Measurements from ENCODE around the gene UBR3. TPM values are rescaled to one million over a fixed set of nuclear protein-coding genes. Genes with fewer than 3 reads are reported as not detected.
"Not testable (repeated sequence)": the region's sequence is repeated elsewhere in the genome, so short reads cannot be mapped to it uniquely, and the experiment has no call there.

UBR3 gene
- total RNA-seq, 1 donor from 2014 or later, result 109 TPM

DNA sequence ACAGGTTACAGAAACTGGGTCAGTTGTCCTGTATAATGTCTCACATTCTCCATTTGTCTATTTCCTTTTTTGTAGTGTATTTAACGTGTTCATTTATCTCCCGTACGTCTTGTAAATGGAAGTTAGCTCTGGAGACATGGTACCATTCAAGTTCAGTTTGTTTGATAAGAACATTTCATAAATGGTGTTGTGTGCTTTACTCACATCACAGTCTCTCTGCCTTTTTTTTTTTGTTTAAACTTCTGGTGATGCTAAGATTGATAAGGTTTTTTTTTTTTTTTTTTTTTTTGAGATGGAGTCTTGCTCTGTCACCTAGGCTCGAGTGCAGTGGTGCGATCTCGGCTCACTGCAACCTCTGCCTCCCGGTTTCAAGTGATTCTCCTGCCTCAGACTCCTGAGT lies 41.7 kb downstream of the UBR3 start:
- DNase-seq (ENCODE audit: low read depth in 2 of 2), result no peak

GRCh38 chr2:169871369-169871768 lies 44.1 kb downstream of the UBR3 start:
- not testable (repeated sequence) for DNase-seq (ENCODE audit: low read depth in 2 of 2)

DNA sequence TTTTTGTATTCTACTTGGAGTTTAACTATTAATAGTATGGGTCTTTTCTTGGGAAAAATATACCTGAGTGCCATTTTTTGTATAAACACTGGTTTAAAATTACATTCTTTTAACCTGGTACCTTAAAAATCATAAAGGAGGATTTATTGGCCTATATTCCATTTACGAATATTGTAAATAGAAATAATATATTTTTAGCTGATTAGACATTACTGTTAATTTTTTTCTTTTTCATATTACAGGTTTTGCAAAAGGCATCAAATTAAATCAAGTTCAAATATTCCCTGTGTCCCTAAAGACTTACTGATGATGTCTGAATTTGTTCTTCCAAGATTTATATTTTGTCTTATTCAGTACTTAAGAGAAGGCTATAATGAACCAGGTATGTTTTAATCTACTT lies 44.7 kb downstream of the UBR3 start:
- no peak for DNase-seq (ENCODE audit: low read depth in 2 of 2)

DNA sequence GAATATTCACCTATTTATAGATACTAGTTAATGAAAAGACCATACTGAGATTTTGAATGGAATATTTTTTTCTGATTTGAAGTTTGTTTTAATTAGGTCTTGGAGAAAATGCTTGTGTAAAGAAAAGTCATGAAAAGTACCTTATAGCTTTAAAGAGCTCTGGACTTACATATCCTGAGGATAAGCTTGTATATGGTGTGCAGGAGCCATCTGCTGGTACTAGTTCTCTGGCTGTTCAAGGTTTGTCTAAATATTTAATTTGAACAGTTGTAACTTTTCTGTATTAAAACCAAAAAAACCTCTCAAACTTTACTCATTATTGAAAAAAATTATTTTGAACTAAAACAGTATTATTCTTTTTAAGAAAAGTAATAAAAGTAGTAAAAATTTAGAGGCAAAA lies 50.1 kb downstream of the UBR3 start:
- peak; percentile 18 to 55 for DNase-seq (ENCODE audit: low read depth in 2 of 2)

- no peak for DNase-seq (ENCODE audit: low read depth in 2 of 2)
These were observed 59.9 kb downstream of the UBR3 start for GRCh38 chr2:169887120-169887519.

DNA sequence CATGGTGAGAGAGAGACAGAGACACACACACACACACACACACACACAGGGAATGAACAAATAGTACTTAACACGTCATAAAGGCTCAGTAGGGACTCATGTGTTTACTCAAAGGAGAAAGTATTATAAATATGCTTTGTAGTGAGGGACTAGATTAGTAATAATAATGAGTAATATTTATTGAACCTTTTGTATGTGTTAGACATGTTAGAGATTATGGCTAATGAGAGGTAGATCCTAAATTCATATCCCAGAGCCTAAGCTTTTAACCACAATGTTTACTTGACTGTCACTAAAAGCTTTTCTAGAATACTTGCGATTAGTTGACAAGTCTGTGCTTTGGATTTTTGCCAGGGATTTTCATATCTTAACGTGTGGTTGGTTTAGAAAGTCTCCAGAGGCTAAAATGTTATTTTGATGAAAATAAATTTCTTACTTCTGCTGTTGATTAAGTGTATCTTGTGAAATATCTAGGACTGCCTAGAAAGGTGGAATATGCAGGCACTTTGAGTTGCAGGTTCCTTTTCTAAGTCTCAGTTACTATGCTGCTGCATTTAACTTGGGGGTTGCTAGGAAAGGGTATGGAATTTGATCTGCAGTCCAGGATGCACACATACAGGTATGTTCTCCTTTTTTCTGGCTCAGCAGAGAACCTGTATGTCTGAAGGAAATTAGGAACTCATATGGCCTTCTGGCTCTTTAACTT lies 64.5 kb downstream of the UBR3 start:
- peak in 1 of 2 donors; percentile 54 for DNase-seq (ENCODE audit: low read depth in 2 of 2)

DNA sequence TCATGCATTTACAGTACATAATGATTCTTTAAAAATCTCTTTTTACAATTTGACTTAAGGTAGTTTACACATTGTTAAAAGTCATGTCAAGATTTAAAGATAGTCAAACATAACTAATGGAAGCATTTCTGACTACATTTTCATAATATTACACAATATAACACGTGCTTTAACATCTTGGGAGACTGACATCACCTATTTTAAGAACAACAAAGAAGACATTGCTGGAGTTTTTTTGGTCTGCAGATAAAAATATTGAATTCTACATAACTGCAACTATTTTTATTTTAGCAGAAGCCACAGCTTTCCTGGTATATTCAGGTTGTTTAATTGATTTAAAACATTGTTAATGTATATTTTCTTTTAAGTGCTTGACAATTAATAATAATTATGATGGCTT lies 65.7 kb downstream of the UBR3 start:
- no peak for DNase-seq (ENCODE audit: low read depth in 2 of 2)

GRCh38 chr2:169895294-169895985 lies 68.2 kb downstream of the UBR3 start:
- no peak for DNase-seq (ENCODE audit: low read depth in 2 of 2)

DNA sequence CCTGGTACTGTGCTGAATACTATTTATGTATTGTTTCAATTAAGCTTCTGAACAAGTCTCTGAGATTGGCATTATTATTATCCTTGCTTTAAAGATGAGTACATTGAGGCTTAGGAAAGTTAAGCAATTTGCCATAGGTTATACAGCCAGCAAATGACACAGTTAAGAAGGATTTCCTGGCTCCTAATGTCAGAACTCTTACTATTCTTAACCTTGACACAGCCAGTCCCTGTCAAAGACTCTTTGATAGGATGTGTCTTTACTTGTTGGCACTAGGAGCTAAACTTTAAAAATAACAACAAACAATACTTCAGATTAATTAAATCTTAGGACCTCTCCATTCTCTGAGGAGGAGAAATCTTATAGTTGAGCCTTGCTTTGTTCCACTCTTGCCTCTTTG lies 70.6 kb downstream of the UBR3 start:
- DNase-seq (ENCODE audit: low read depth in 2 of 2), result no peak

DNA sequence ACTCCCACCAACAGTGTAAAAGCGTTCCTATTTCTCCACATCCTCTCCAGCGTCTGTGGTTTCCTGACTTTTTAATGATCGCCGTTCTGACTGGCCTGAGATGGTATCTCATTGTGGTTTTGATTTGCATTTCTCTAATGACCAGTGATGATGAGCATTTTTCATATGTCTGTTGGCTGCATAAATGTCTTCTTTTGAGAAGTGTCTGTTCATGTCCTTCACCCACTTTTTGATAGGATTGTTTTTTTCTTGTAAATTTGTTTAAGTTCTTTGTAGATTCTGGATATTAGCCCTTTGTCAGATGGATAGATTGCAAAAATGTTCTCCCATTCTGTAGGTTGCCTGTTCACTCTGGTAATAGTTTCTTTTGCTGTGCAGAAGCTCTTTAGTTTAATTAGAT lies 72.8 kb downstream of the UBR3 start:
- not testable (repeated sequence) for DNase-seq (ENCODE audit: low read depth in 2 of 2)

- peak in 1 of 2 donors; percentile 13 for DNase-seq (ENCODE audit: low read depth in 2 of 2)
These were observed 73.4 kb downstream of the UBR3 start for GRCh38 chr2:169900686-169901085.

GRCh38 chr2:169906731-169907130 lies 79.5 kb downstream of the UBR3 start:
- no peak for DNase-seq (ENCODE audit: low read depth in 2 of 2)

DNA sequence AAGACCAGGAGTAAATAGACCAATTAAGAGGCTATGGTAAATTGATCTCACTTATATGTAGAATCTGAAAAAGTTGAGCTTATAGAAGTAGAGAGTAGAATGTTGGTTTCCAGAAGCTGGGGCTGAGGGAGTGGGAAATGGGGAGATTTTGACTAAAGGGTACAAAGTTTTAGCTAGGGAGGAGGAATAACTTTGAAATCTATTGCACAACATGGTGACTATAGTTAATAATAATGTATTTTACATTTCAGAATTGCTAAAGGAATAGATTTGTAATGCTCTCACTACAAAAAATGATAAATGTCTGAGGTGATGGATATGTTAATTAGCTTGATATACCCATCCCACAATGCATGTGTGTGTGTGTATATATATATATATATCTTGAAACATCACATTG lies 82.1 kb downstream of the UBR3 start:
- DNase-seq (ENCODE audit: low read depth in 2 of 2), result no peak

GRCh38 chr2:169910109-169910799 lies 83.0 kb downstream of the UBR3 start:
- no peak for DNase-seq (ENCODE audit: low read depth in 2 of 2)

- no peak for DNase-seq (ENCODE audit: low read depth in 2 of 2)
These were observed 83.9 kb downstream of the UBR3 start for GRCh38 chr2:169911119-169911518.

- DNase-seq (ENCODE audit: low read depth in 2 of 2), result no peak
These were observed 89.4 kb downstream of the UBR3 start for GRCh38 chr2:169916623-169917022.

- no peak for DNase-seq (ENCODE audit: low read depth in 2 of 2)
These were observed 96.7 kb downstream of the UBR3 start for GRCh38 chr2:169923977-169924376.

DNA sequence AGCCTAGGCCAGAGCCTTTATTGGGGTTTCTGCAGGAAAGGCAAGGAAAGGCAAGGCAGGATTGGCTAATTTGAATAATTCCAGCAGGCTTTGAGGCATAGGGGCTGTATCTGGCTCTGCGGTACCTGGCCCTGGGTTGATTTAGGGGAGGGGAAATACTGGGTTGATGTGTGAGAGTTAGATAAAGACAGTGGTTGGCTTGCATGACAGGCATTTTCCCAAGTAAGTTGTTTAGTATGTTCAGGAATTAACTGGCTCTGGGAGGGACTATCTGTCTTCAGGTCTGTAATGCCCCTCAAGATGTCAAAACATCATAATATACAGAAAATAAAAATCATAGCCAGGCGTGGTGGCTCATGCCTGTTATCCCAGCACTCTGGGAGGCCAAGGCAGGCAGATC lies 98.7 kb downstream of the UBR3 start:
- no peak for DNase-seq (ENCODE audit: low read depth in 2 of 2)

DNA sequence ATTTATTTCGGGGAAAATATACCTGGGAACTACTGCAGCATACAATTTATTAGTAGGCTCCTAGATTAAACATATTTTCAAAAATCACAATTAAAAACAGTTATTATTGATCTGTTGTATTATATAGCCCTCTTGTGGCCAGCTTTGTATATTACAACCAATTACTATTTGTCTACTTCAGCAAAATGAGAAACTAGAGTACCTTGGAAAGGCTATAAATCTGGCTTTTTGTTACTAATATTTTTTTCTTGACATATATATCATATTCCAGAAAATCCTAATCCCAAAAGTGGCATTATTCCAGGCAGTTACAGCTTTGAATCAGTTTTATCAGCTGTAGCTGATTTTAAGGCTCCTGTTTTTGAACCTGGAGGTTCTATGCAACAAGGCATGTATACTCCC lies 101.2 kb downstream of the UBR3 start:
- DNase-seq (ENCODE audit: low read depth in 2 of 2), result peak; percentile 67 to 76

DNA sequence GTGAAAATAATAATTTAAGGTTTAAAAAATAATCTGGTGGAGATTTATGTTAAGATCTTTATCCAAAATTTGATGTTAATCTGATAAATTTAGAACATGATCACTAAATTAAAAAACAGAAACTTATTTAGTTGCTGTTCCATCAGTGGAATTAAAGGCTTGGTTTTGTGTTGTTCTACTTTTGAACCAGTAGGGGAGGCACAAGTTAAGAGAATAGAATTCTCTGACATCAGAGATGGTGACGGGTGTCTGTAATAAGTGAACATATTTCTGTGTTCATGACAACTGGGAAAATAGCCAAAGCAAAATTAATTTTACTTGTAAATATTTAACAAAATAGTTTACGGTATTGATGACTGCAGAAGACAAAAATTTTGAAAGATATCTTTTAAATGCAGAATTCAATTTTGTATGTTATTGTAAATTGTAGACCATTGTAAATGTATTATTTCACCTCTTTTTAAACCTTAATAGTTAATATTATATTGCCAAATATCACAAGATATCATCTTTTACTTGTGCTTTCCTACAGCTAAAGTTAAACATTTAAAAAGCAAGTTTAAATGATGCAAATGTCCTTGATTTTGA lies 106.0 kb downstream of the UBR3 start:
- DNase-seq (ENCODE audit: low read depth in 2 of 2), result peak; percentile 78 to 86

GRCh38 chr2:169936652-169937051 lies 109.4 kb downstream of the UBR3 start:
- DNase-seq (ENCODE audit: low read depth in 2 of 2), result not testable (repeated sequence)

DNA sequence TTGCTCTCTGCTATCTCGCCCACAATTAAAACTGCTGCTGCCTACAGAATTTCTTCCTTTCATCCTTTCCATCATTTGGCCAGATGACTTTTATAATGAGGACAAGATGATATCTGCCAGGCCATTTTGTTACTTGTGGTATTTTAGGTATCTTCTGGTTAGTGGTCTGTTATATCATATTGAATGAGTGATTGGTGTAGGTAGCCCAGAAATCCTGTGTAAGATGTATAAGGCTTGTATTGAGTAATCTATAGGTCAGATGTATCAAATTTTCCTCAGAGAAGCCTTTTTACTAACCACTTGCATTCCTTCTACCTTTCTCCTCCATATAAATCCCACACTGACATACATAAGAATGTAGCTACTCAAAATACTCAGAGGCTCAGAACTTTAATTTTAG lies 118.3 kb downstream of the UBR3 start:
- no peak for DNase-seq (ENCODE audit: low read depth in 2 of 2)
